SU-DHL-6 (cell line): ENCODE data around the gene COL12A1.

ENCODE experiments used
- H2AFZ ChIP-seq: fragments of 200-600 bp; sonication (generic); 2 replicates; pipeline ENCODE4 v1.6.1; 2014; ENCODE audit warnings: low read depth, mild to moderate bottlenecking, moderate library complexity, mixed read lengths, antibody characterized with exemption, low read length; ENCODE audit not compliant: severe bottlenecking
- H3F3A ChIP-seq: fragments of 200-600 bp; shearing (Covaris generic); 2 replicates; pipeline ENCODE4 v1.6.0; 2016; ENCODE audit warnings: antibody characterized with exemption, mild to moderate bottlenecking; ENCODE audit not compliant: insufficient read depth
- H3K27ac ChIP-seq: fragments of 200-600 bp; sonication (generic); 2 replicates; pipeline ENCODE4 v1.5.1; 2016; ENCODE audit warnings: low read depth, mild to moderate bottlenecking, low read length, moderate library complexity, mixed read lengths
- H3K27me3 ChIP-seq: fragments of 200-600 bp; sonication (generic), shearing (Covaris generic); 2 replicates; pipeline ENCODE4 v1.6.0; 2014; ENCODE audit warnings: mild to moderate bottlenecking, low read length
- H3K36me3 ChIP-seq: fragments of 200-600 bp; sonication (generic); 2 replicates; pipeline ENCODE4 v1.6.1; 2014; ENCODE audit warnings: mild to moderate bottlenecking, low read length, mixed read lengths
- H3K4me2 ChIP-seq: fragments of 300-600, 200-600 bp; shearing (Covaris generic), sonication (generic); 2 replicates; pipeline ENCODE4 v1.6.0; 2014; ENCODE audit warnings: low read length, low read depth, mild to moderate bottlenecking; ENCODE audit not compliant: poor library complexity, severe bottlenecking
- H3K4me3 ChIP-seq: fragments of 200-600 bp; sonication (generic); 2 replicates; pipeline ENCODE4 v1.5.1; 2014; ENCODE audit warnings: antibody characterized with exemption, low read length, mild to moderate bottlenecking, mixed read lengths; ENCODE audit not compliant: insufficient read depth, poor library complexity, severe bottlenecking
- H3K79me2 ChIP-seq: fragments of 200-600 bp; sonication (generic); 2 replicates; pipeline ENCODE4 v1.6.1; 2014; ENCODE audit warnings: mild to moderate bottlenecking, low read length, moderate library complexity; ENCODE audit not compliant: insufficient read depth
- H3K9ac ChIP-seq: fragments of 200-600 bp; sonication (generic); 2 replicates; pipeline ENCODE4 v1.7.0; 2014; ENCODE audit warnings: mild to moderate bottlenecking, low read length
- H3K9me2 ChIP-seq: fragments of 200-600 bp; sonication (generic); replicated peaks from 2 replicates; pipeline ENCODE4 v1.6.1; 2014; ENCODE audit warnings: low read length; ENCODE audit not compliant: insufficient read depth
- H3K9me3 ChIP-seq: fragments of 200-600 bp; sonication (generic); 2 replicates; pipeline ENCODE4 v1.6.1; 2014; ENCODE audit warnings: low read length, mixed read lengths; ENCODE audit not compliant: insufficient read depth
- H4K20me1 ChIP-seq: fragments of 200-600 bp; sonication (generic); 2 replicates; pipeline ENCODE4 v1.6.1; 2014; ENCODE audit warnings: low read depth, mild to moderate bottlenecking, antibody characterized with exemption, low read length, moderate library complexity, mixed read lengths
- EZH2phosphoT487 ChIP-seq: fragments of 200-600 bp; sonication (generic), shearing (Covaris generic); conservative IDR thresholded peaks from 2 replicates; pipeline ENCODE4 v1.6.1; 2018; ENCODE audit warnings: mild to moderate bottlenecking, antibody characterized with exemption, low read length, moderate library complexity, mixed read lengths
- TF ChIP-seq, protein P1 (sequence below): fragments of 200-600 bp; sonication (generic); IDR thresholded peaks from one replicate; pipeline ENCODE4 v1.5.1; 2017; ENCODE audit warnings: antibody characterized with exemption, mild to moderate bottlenecking, low read length, moderate library complexity; ENCODE audit not compliant: insufficient read depth, poor library complexity, severe bottlenecking

The COL12A1 gene

DNA sequence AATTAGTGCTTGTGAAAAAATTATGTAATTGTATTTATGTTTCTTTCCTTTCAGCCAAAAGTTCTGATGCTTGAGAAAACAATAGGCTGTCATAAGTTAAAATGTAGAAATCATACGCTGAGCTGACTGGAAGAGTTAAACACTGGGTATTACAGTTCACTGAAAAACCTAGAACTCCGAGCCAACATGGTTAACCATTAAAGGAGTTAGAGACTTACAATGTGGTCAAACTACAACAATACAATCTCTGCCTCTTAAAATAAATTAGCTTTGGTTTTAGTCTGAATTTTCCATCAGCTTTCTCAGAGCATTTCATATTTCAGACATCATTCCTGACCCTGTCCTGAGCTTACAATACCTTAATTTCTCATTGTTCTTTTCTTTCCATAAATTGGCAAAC lies 91.0 kb downstream of the COL12A1 start:
- Histone ChIP-seq H3K9me3 (no peaks in the 10 kb centered on the region), H3K36me3 (no peaks in the 10 kb centered on the region), H3F3A (no peaks in the 10 kb centered on the region), H2AFZ (no peak overlapping the region), H3K27ac (no peak overlapping the region), H4K20me1 (no peaks in the 10 kb centered on the region), H3K9me2 (no peaks in the 10 kb centered on the region), H3K79me2 (no peaks in the 10 kb centered on the region), H3K4me2 (no peak overlapping the region), H3K27me3 (no peaks in the 10 kb centered on the region), H3K4me3 (no peak overlapping the region), H3K9ac (no peak overlapping the region)
- no peak for TF ChIP-seq EZH2phosphoT487
- TF ChIP-seq, protein P1, sequence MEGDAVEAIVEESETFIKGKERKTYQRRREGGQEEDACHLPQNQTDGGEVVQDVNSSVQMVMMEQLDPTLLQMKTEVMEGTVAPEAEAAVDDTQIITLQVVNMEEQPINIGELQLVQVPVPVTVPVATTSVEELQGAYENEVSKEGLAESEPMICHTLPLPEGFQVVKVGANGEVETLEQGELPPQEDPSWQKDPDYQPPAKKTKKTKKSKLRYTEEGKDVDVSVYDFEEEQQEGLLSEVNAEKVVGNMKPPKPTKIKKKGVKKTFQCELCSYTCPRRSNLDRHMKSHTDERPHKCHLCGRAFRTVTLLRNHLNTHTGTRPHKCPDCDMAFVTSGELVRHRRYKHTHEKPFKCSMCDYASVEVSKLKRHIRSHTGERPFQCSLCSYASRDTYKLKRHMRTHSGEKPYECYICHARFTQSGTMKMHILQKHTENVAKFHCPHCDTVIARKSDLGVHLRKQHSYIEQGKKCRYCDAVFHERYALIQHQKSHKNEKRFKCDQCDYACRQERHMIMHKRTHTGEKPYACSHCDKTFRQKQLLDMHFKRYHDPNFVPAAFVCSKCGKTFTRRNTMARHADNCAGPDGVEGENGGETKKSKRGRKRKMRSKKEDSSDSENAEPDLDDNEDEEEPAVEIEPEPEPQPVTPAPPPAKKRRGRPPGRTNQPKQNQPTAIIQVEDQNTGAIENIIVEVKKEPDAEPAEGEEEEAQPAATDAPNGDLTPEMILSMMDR = no peak

DNA sequence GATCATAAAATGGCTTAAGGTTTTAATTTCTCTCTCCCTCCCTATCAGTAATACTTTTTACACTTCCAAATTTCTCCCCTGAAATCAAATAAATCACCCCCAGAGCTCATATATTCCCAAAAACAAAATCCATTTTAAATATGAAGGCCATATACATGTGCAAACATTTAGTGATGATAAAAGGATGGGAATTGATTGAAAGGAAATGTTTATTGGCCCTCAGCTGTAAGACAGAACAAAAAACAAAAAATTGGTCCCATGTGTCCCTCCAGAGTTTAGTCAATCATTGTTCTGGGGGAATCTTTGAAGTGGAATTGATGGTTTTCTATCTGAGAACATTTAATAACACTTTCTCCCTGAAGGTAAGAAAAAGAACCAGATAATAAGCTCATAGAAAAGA lies 91.7 kb downstream of the COL12A1 start:
- no peak overlapping the region for H3K4me3 ChIP-seq
- no peaks in the 10 kb centered on the region for H3K9me2 ChIP-seq
- H3K79me2 ChIP-seq = no peaks in the 10 kb centered on the region
- H2AFZ ChIP-seq = no peak overlapping the region
- no peaks in the 10 kb centered on the region for H3K9me3 ChIP-seq
- H4K20me1 ChIP-seq = no peaks in the 10 kb centered on the region
- H3K36me3 ChIP-seq = no peaks in the 10 kb centered on the region
- H3F3A ChIP-seq = no peaks in the 10 kb centered on the region
- H3K9ac ChIP-seq = no peak overlapping the region
- TF ChIP-seq EZH2phosphoT487 = no peak
- TF ChIP-seq, protein P1 = no peak
- H3K4me2 ChIP-seq = no peak overlapping the region
- H3K27ac ChIP-seq = no peak overlapping the region
- H3K27me3 ChIP-seq = no peaks in the 10 kb centered on the region

DNA sequence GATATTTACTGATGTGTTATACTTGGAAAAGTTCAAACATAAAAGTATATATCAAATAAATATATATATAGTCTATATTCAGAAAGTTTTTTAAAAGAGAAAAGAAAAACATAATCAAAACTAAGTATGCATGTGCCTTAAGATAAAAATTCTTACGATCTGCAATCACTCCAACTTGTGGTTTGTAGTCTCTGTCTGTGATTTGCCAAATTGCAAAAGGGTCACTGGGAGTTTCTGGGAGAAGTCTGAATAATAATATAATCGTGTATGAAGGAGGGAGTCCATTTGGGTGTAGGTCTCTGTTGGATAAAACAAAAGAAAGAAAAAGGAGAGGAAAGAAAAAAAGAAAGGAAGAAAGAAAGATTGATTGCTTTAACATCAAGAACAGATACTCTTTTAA lies 92.4 kb downstream of the COL12A1 start:
- Histone ChIP-seq H3K9me2 (no peaks in the 10 kb centered on the region), H3K4me3 (no peak overlapping the region), H2AFZ (no peak overlapping the region), H3K9ac (no peak overlapping the region), H3K27ac (no peak overlapping the region), H3F3A (no peaks in the 10 kb centered on the region), H4K20me1 (no peaks in the 10 kb centered on the region), H3K79me2 (no peaks in the 10 kb centered on the region), H3K36me3 (no peaks in the 10 kb centered on the region), H3K9me3 (no peaks in the 10 kb centered on the region), H3K27me3 (no peaks in the 10 kb centered on the region), H3K4me2 (no peak overlapping the region)
- TF ChIP-seq EZH2phosphoT487 = no peak
- TF ChIP-seq, protein P1 = no peak
